Retina (tissue), 1 donor: ENCODE data around the gene KLF7.

ENCODE experiments used
- DNase-seq: peaks from one replicate; pipeline ENCODE4 v3.0.0-alpha.2; 2016

Gene KLF7

DNA sequence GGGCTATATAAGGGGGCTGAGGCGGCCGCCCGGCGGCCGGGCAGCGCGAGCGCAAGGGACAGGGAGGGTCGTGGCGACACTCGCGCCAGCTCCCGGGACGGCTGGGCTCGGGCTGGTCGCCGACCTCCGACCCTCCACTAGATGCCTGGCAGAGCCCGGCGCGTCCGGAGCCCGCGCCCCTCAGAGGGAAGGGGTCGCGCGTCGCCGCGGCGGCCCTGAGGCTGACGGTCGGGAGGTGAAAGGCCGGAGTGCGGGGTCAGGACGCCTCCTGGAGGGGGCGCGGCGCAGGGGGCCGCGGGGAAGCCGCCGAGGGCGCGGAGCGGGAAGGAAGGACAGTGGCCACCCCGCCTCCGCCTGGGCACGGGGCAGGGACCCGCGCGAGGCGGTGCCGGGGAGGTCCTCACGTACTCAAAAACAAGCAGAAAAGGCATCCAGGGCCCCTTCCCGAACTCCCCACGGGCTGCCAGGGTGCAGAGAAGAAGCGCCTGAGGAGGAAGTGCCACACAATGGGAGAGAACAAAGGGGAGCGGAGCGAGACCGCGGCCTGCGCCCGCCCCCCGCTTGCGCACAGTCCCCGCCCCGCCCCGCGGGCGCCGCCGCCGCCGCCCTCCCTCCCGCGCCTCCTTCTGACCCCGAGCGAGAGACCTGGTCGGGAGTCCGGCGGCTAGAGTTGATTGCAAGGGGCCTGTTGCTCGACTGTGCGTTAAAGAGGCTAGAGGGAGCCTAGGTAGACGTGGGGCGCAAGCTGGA, 776 bp upstream of the KLF7 start:
- DNase-seq: no peak

GRCh38 chr2:207166039-207166348, 246 bp upstream of the KLF7 start:
- peak; percentile 100 for DNase-seq

GRCh38 chr2:207164006-207164831, 1.5 kb downstream of the KLF7 start:
- peak; percentile 78 for DNase-seq

- no peak for DNase-seq
Observed at GRCh38 chr2:207163756-207164005, 2.1 kb downstream of the KLF7 start.

DNA sequence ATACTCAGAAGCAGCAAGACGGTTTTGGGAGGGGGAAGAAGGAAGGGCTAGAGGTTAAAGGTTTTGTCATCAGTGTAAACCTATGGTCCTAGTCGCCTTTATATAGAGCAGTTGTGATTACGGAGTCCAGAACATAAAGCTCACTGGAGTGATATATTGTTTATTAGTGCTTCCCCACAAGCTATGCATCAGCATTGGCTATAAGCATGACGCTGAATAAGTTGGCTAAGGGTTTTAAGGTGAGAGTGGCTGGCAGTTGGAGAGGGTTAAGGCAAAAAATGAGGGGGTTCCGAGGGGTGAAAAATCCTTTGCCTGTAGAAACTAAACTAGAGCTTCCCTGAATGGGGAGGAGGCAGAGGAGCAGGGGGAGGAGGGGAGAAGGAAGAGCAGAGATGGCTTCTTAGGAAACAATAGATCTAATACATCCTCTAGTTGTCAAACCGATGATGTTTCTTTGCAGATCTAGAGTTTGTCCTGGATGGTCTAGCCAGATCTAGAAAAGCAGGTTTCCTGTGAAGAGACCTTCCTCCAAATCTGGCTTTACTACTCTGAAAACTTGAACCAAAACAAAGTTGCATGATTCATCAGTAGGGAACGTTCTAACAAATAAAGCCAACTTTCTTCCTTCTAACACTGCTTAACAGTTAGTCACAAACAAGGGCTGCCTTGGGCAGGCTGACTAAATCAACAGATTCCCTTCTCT, 2.5 kb downstream of the KLF7 start:
- peak; percentile 52 for DNase-seq

DNA sequence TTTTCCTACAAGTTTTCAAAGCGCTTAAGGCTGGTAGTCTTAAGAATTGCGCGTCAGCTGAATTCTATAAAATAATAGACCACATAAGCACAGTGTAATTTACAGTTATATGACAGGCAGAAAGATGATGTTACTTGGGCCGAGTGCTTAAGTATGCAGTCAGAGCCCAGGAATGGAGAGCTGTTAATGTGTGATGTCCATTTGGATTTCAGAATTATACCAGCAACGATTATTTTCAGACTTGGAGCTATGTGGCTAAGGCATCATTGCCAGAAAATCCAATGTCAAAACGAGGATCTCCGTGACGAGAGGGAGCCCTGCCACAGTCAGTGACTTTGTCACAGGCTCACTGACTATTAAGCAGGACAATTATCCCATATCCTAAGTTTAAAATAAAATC, 3.4 kb downstream of the KLF7 start:
- peak; percentile 23 for DNase-seq

DNA sequence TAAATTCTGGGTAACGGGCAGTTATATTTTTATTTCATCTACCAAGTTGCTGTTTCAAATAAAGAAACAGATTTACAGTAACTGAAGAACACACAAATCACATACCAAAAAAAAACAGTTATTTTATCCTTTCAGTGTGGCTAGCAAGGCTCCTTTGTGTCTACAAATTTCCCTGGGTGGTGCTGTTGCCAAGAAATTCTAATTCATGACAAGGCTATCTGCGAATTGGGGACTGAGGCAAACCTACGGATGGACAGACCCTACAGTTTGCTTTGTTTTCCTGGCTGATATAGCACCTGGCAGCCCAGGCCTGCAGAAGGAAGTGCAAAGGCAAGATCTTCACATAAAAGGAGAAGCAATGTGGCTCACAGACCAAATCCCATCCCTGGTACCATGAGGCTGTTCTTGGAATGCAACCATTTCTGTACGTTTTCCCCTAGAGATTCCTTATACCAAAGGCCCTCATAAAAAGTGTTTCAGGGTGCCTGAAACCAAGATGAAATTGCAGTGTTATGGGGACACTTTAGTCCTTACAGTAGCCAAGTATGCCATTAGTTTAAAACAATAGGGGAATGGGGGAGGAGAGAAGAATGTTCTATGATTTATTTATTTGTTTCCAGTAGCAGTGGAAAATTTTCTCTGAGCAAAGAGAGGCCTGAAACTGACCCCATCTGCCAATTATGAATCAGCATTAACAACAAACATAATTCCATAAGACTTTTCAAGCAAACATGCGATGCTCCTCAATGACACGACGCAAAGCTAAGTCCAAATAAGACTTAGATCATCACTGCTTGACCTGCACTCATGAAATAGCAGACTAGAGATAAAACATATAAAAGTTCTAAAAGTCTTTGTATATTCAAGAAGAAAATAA, 4.3 kb downstream of the KLF7 start:
- peak; percentile 38 for DNase-seq

- DNase-seq: peak; percentile 26
Observed at GRCh38 chr2:207160115-207160514, 5.6 kb downstream of the KLF7 start.

DNA sequence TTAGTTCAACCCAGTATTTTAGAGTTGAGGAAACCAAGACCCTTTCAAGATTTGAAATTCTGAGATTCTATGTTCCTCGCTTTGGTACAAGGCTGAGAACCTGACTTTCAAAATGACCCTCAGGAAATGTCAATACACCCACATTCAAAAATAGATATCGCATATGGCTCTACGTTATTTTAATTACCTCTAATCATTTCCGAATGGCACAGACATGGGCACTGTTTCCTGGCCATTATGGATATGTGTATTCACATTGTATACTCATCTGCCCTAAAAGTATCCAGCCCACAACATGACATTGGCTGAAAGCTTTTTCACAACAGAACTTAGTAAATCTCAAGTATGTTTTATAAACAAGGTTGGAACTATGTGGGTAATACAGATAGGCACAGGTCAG, 6.7 kb downstream of the KLF7 start:
- no peak for DNase-seq

GRCh38 chr2:207157731-207158130, 8.0 kb downstream of the KLF7 start:
- no peak for DNase-seq

DNA sequence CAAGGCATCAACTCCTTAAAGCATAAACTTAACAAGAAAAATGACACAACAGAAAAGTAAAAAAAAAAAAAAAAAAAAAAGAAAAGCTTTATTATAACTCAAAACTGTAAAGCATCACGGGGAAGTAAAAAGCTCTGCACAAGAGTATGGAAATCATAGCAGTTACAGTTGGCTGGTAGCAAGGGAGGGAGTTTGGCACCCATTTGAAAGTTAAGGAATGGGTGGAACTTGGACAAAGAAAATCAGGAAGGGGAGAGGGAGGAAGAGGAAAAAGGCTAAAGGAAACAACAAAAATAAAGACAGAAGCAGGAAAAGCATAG, 8.6 kb downstream of the KLF7 start:
- DNase-seq: no peak

- no peak for DNase-seq
Observed at GRCh38 chr2:207156451-207157161, 9.1 kb downstream of the KLF7 start.

DNA sequence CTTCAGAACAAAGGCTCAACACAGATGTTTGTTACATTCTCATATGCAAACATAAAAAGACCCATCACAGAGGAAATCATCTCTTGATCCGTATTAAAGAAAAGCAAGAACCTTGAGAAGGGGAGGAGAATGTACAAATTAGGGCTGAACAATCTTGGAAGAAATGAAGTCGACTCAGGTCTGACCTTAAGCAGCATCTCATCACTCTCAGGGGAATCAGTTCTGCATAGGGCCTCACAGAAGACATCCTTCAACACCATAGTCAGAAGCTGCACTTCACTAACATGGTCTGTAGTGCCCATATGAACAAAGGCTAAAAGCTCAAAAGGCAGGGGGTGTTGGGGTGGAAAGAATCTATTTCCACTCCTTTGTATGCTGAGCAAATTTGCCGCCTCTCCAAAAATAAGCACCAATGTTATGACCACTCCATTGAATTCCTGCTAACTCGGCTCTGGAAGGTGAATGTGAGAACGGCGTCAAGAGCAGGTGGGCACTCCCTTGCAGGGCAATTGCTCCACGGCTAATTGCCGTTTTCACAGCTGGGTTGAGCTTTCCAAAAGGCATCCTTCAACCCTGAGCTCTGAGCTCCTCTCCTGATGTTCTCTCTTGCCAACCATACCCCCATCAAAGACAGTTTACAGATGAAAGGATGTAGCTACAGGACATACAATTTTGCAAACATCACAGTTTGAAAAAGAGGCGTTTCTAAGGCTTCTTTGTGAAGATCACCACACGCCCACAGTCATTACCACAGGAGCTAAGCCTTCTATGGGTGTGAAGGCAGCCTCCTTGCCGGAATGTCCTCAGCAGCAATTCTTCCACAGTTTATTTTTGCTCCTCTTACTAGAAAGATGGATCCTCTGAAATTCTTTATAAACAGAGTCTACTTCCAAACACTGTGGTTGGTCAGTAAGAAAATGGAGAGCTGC, 10.0 kb downstream of the KLF7 start:
- peak; percentile 33 for DNase-seq

- no peak for DNase-seq
Observed at GRCh38 chr2:207154556-207155510, 10.9 kb downstream of the KLF7 start.

GRCh38 chr2:207153266-207153975, 12.3 kb downstream of the KLF7 start:
- peak; percentile 20 for DNase-seq

DNA sequence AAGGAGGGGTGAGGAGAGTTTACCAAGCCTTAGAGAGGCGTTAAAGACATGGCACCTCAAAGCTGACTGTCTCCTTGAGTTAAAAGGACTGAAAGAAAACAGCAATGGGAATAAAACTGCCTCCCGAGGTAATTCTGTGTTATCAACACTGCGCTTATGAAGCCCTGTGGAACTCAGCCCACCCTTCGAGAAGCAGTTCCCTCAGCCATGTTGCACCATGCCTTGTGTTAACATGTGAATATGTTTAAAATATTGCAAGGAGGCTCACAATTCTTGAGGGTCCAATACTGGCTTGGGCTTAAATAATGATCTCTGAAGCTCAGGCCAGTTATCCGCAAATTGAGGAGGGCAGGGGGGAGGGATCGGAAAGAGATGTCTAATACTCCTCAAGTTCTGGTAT, 14.7 kb downstream of the KLF7 start:
- peak; percentile 19 for DNase-seq

DNA sequence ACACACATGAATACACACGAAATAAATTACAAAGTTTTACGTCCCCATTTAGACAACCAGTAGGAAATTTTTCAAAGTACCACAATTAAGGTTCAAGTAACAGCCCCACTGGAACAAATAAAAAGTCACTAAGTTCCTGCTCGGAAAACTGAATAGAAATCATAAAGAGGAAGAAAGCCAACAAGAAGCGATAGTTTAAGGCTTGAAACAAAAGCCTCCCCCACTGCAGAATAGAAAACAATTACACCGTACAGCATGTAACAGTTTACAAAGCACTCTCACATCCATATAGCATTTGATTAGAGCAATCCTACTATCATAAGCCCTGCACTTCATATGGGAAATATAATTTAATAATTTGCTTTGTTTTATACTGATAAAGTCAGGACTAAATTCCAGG, 15.5 kb downstream of the KLF7 start:
- no peak for DNase-seq

DNA sequence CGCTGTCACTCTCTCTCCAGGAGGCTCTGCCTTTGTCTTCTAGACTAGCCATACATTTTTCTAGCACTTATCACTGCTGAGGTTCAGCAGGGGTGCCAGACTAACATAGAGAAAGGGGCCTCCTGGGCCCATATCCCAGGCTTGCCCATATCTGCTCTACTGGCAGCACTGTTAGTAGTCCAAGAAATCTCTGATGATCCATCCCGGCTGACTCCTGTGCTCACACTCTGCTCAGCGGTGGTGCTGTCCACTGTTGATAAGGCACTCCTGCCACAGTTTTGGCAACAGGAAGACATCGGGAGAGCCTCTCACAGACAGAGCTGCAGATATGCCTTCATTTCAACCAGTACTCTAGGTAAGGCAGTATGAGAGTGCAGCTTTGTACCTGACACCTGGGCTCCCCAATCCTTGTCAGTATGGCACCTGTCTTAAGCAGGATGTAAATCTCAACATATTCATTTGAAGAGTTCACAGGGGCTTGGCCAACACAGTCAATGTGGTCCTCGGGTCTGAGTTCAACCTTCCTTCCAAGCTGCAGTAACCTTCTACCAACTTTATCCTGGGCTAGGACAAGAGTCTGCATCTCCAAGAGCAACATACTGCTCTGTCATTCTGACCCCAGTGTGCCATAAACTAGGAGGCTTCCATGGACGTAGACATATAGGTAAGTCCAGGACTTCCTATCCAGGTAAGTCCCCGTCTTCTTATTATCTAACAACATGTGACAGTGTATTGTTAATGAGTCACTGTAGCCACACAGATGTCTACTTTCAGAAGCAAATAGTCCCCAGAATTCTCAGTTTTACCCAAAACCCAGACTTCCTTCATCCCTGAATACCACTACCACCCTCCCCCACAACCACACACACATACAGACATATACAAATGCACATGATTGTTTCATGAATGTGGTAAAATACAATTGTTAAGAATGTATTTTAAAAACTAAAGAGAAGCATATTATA, 16.2 kb downstream of the KLF7 start:
- DNase-seq: peak; percentile 14
